HepG2 (cell line): ENCODE measurements around the gene OSBPL9. TPM values are rescaled to one million over a fixed set of nuclear protein-coding genes. Genes with fewer than 3 reads are reported as not detected.

Experiments used
- ATAC-seq: fragments of 200-7000 bp; cut with Tn5 transposase; 3 replicates; pipeline ENCODE4 v1.9.1; 2020; ENCODE audit warnings: mild to moderate bottlenecking, moderate library complexity
- BruUV-seq: library from RNA; stranded (reverse); fragments of 400-500 nt; replicated peaks from 2 replicates; lab custom pipeline; 2021; lab: Mats Ljungman, UMichigan
- CTCF ChIA-PET: fragments of 300-600 bp; formaldehyde crosslinking; extraction: SDS; loops from one replicate; lab custom pipeline; 2021; ENCODE audit warnings: low total read pairs, inconsistent platforms, low intra/inter-chr PET ratio; lab: Yijun Ruan, JAX
- POLR2A ChIA-PET: fragments of 350-600 bp; sonication (Branson Sonifier 250); formaldehyde crosslinking; loops from one replicate; lab custom pipeline; 2020; ENCODE audit warnings: antibody characterized with exemption, inconsistent platforms; lab: Yijun Ruan, JAX
- DNase-seq: peaks from one replicate; pipeline ENCODE4 v3.0.0-alpha.2; 2015; ENCODE audit warnings: low spot score
- FAIRE-seq: peaks from 3 replicates; lab custom pipeline; 2011; peaks lifted over from hg19 to GRCh38; lab: Jason Lieb, UNC
- H2AFZ ChIP-seq: one replicate; pipeline ENCODE4 v1.6.1; 2011; ENCODE audit warnings: low read length, inconsistent platforms
- H3K27ac ChIP-seq: fragments of 300-600 bp; 3 replicates; pipeline ENCODE4 v1.8.0; 2011; ENCODE audit warnings: mixed run types, mild to moderate bottlenecking, mixed read lengths, low read length, inconsistent platforms; ENCODE audit not compliant: insufficient read depth; ENCODE audit errors: extremely low read length
- H3K27me3 ChIP-seq, 2 experiments: fragments of 200-600 bp in 1 of 2; 2 replicates in 1 of 2; 3 replicates in 1 of 2; pipeline versions ENCODE4 v1.6.0 to v1.8.0; 2011; ENCODE audit warnings: low read length in 2 of 2, mild to moderate bottlenecking in 2 of 2, moderate library complexity in 2 of 2, inconsistent platforms in 1 of 2; ENCODE audit not compliant: insufficient read depth in 2 of 2, control insufficient read depth in 1 of 2
- H3K36me3 ChIP-seq, 2 experiments: fragments of 200-600 bp in 1 of 2; replicated peaks in 1 of 2; 2 replicates in 1 of 2; 3 replicates in 1 of 2; pipeline versions ENCODE4 v1.5.1 to v1.8.0; 2011; ENCODE audit warnings: low read length in 2 of 2, inconsistent platforms in 1 of 2; ENCODE audit not compliant: insufficient read depth in 2 of 2, control insufficient read depth in 1 of 2
- H3K4me1 ChIP-seq: 2 replicates; pipeline ENCODE4 v1.5.1; 2012; ENCODE audit warnings: low read length, inconsistent platforms; ENCODE audit not compliant: insufficient read depth
- H3K4me2 ChIP-seq: 2 replicates; pipeline ENCODE4 v1.6.0; 2011; ENCODE audit warnings: low read depth, low read length, inconsistent platforms
- H3K4me3 ChIP-seq, 3 experiments: fragments of 200-600 bp in 1 of 3; sonication (generic), shearing (Covaris generic) in 1 of 3; replicated peaks in 1 of 3; 2 replicates each; pipeline ENCODE4 v1.5.1; 2011 to 2016; ENCODE audit warnings: low read length in 3 of 3, inconsistent platforms in 2 of 3, low read depth in 2 of 3, mild to moderate bottlenecking in 2 of 3, control low read depth in 1 of 3, mixed read lengths in 1 of 3; ENCODE audit not compliant: insufficient read depth in 1 of 3
- H3K79me2 ChIP-seq: one replicate; pipeline ENCODE4 v1.6.1; 2011; ENCODE audit warnings: low read length, inconsistent platforms; ENCODE audit not compliant: insufficient read depth
- H3K9ac ChIP-seq: 2 replicates; pipeline ENCODE4 v1.6.0; 2011; ENCODE audit warnings: mild to moderate bottlenecking, low read depth, low read length, inconsistent platforms; ENCODE audit not compliant: insufficient read depth
- H3K9me3 ChIP-seq: 2 replicates; pipeline ENCODE4 v1.5.1; 2012; ENCODE audit warnings: mild to moderate bottlenecking, low read length
- H4K20me1 ChIP-seq: 2 replicates; pipeline ENCODE4 v1.6.0; 2011; ENCODE audit warnings: inconsistent platforms, mild to moderate bottlenecking, low read length, moderate library complexity; ENCODE audit not compliant: insufficient read depth
- AGO1 ChIP-seq: fragments of 200-400 bp; formaldehyde crosslinking; IDR thresholded peaks from 2 replicates; pipeline ENCODE4 v1.6.1; 2017; ENCODE audit warnings: mild to moderate bottlenecking, low read depth, low read length, moderate library complexity; ENCODE audit not compliant: poor library complexity, severe bottlenecking
- ETV6 ChIP-seq: sonication (generic); formaldehyde crosslinking; conservative IDR thresholded peaks from 2 replicates; pipeline ENCODE4 v1.4.0; 2020; ENCODE audit warnings: missing genetic modification reagents
- HNRNPUL1 ChIP-seq: fragments of 200-400 bp; formaldehyde crosslinking; IDR thresholded peaks from 2 replicates; pipeline ENCODE4 v1.6.1; 2017; ENCODE audit warnings: low read depth, mild to moderate bottlenecking, low read length, moderate library complexity
- PAXIP1 ChIP-seq: sonication (generic); formaldehyde crosslinking; conservative IDR thresholded peaks from 2 replicates; pipeline ENCODE4 v1.4.0; 2020; ENCODE audit warnings: mild to moderate bottlenecking, missing genetic modification reagents, moderate library complexity
- PRMT3 ChIP-seq: sonication (generic); formaldehyde crosslinking; IDR thresholded peaks from 2 replicates; pipeline ENCODE4 v1.8.1; 2022; ENCODE audit warnings: low read depth, mild to moderate bottlenecking, moderate library complexity, missing genetic modification reagents, borderline replicate concordance
- RAD21 ChIP-seq: fragments of 450-650 bp; formaldehyde crosslinking; IDR thresholded peaks from 2 replicates; pipeline ENCODE4 v1.5.0; 2020; ENCODE audit warnings: mild to moderate bottlenecking
- RBM22 ChIP-seq: fragments of 200-400 bp; formaldehyde crosslinking; optimal IDR thresholded peaks from 2 replicates; pipeline ENCODE3; 2017; ENCODE audit warnings: mild to moderate bottlenecking, low read length, moderate library complexity
- RNF2 ChIP-seq: fragments of 450-650 bp; conservative IDR thresholded peaks from 2 replicates; pipeline ENCODE4 v1.6.1; 2016; ENCODE audit warnings: low read depth
- RORA ChIP-seq: sonication (generic); formaldehyde crosslinking; IDR thresholded peaks from 2 replicates; pipeline ENCODE4 v1.5.0; 2020; ENCODE audit warnings: mild to moderate bottlenecking, missing genetic modification reagents, moderate library complexity
- SMC3 ChIP-seq: IDR thresholded peaks from 2 replicates; pipeline ENCODE4 v1.6.1; 2011; ENCODE audit warnings: low read length, improper control_type of control experiment
- TMF1 ChIP-seq: sonication (generic); formaldehyde crosslinking; IDR thresholded peaks from 2 replicates; pipeline ENCODE4 v1.8.1; 2022; ENCODE audit warnings: low read depth, missing genetic modification reagents
- ZKSCAN1 ChIP-seq: fragments of 150-350 bp; IDR thresholded peaks from 2 replicates; pipeline ENCODE4 v1.6.1; 2014; ENCODE audit warnings: low read length
- ZNF260 ChIP-seq: sonication (generic); formaldehyde crosslinking; IDR thresholded peaks from 2 replicates; pipeline ENCODE4 v1.4.0; 2020; ENCODE audit warnings: missing genetic modification reagents, low read depth, mild to moderate bottlenecking, borderline replicate concordance
- ZNF335 ChIP-seq: sonication (generic); formaldehyde crosslinking; IDR thresholded peaks from 2 replicates; pipeline ENCODE4 v1.4.0; 2020; ENCODE audit warnings: missing genetic modification reagents
- ZNF383 ChIP-seq: sonication (generic); formaldehyde crosslinking; IDR thresholded peaks from 2 replicates; pipeline ENCODE4 v1.4.0; 2020; ENCODE audit warnings: missing genetic modification reagents, mild to moderate bottlenecking, borderline replicate concordance
- ZNF766 ChIP-seq: sonication (generic); formaldehyde crosslinking; IDR thresholded peaks from 2 replicates; pipeline ENCODE4 v1.5.0; 2020; ENCODE audit warnings: missing genetic modification reagents, borderline replicate concordance
- ZNF790 ChIP-seq: sonication (generic); formaldehyde crosslinking; IDR thresholded peaks from 2 replicates; pipeline ENCODE4 v1.8.0; 2022; ENCODE audit warnings: missing genetic modification reagents, mild to moderate bottlenecking, borderline replicate concordance
- ZZZ3 ChIP-seq: sonication (generic); formaldehyde crosslinking; IDR thresholded peaks from 2 replicates; pipeline ENCODE4 v1.4.0; 2020; ENCODE audit warnings: missing genetic modification reagents, mild to moderate bottlenecking, borderline replicate concordance
- WGBS: methylation state at CpG from one replicate; pipeline ENCODE4 v1.1.6; 2017; ENCODE audit warnings: low lambda C conversion rate; 5-methylcytosine and 5-hydroxymethylcytosine counted together
- in situ Hi-C: cut with HindIII; loops from 2 replicates; pipeline ENCODE4 v1.10.0; 2017; ENCODE audit warnings: low pct_unique_long_range_greater_than_20kb; ENCODE audit not compliant: extremely low pct_ligation_motif_present
- intact Hi-C: fragments of 100-400 bp; cut with micrococcal nuclease; formaldehyde crosslinking; loops from one replicate; pipeline ENCODE4 v1.10.0; 2022; ENCODE audit not compliant: unreplicated experiment
- polyA plus RNA-seq, 8 experiments: library from polyadenylated mRNA; depleted of rRNA in 3 of 8; stranded (reverse) in 7 of 8; unstranded in 1 of 8; fragments of >200 nt; fragmentation: Illumina TruSeq in 4 of 8; extraction: Trizol in 4 of 8; gene quantifications; 2 replicates each; pipeline versions ENCODE4 v1.2.1 to v1.2.3, GENCODE V29; 2011 to 2016; ENCODE audit warnings: low read depth in 4 of 8, missing spikeins in 1 of 8, mixed read lengths in 1 of 8; ENCODE audit not compliant: insufficient read depth in 1 of 8
- total RNA-seq, 5 experiments: library from RNA; depleted of rRNA; stranded (reverse); fragments of >200 nt; fragmentation: Illumina TruSeq; extraction: Trizol; gene quantifications; 2 replicates each; pipeline ENCODE4 v1.2.3, GENCODE V29; 2016; ENCODE audit warnings: low read depth in 1 of 5

OSBPL9 gene
- total and polyA plus RNA-seq, 2 of the 13 experiments (the other 11 are each of a cell fraction or from before 2014, with no cell fraction given) = 83.6 to 142 TPM

GRCh38 chr1:51788938-51789337 lies 172.0 kb downstream of the OSBPL9 start:
- H3K4me3 ChIP-seq = no peak overlapping the region
- intact Hi-C loops = no loop called here
- no peak for TF ChIP-seq ZZZ3 (CRISPR knock-in tag)
- TF ChIP-seq PRMT3 = no peak
- peak; percentile 28 for TF ChIP-seq RBM22
- no peak for DNase-seq
- ATAC-seq = no peak
- no peaks in the 10 kb centered on the region for H3K9me3 ChIP-seq
- CTCF ChIA-PET = no interaction called here
- H2AFZ ChIP-seq = no peak overlapping the region
- no TSS peak for BruUV-seq
- 85% methylated on average over 2 of the region's 2 CpGs for WGBS
- in situ Hi-C loops = no loop called here
- H4K20me1 ChIP-seq = no peaks in the 10 kb centered on the region
- POLR2A ChIA-PET = no interaction called here
- no peaks in the 10 kb centered on the region for H3K4me1 ChIP-seq
- FAIRE-seq = no peak
- H3K36me3 ChIP-seq = peaks cover 39 to 86% of the 10 kb centered on the region in 2 experiments
- no peak overlapping the region for H3K4me2 ChIP-seq
- H3K79me2 ChIP-seq = no peaks in the 10 kb centered on the region
- H3K27me3 ChIP-seq = no peaks in the 10 kb centered on the region
- H3K9ac ChIP-seq = no peak overlapping the region
- H3K27ac ChIP-seq = no peak overlapping the region

GRCh38 chr1:51789342-51789741 lies 172.4 kb downstream of the OSBPL9 start:
- no peak overlapping the region for H2AFZ ChIP-seq
- no peaks in the 10 kb centered on the region for H3K9me3 ChIP-seq
- no peak overlapping the region for H3K27ac ChIP-seq
- no peaks in the 10 kb centered on the region for H3K79me2 ChIP-seq
- no peaks in the 10 kb centered on the region for H3K4me1 ChIP-seq
- in situ Hi-C loops = no loop called here
- intact Hi-C loops = no loop called here
- ATAC-seq (no peak), DNase-seq (no peak), FAIRE-seq (no peak)
- H3K27me3 ChIP-seq = no peaks in the 10 kb centered on the region
- H3K9ac ChIP-seq = no peak overlapping the region
- CTCF ChIA-PET = no interaction called here
- peaks cover 39 to 86% of the 10 kb centered on the region in 2 experiments for H3K36me3 ChIP-seq
- BruUV-seq = TSS peak; percentile 2
- no peaks in the 10 kb centered on the region for H4K20me1 ChIP-seq
- no peak overlapping the region for H3K4me2 ChIP-seq
- POLR2A ChIA-PET = no interaction called here
- no peak overlapping the region for H3K4me3 ChIP-seq
- 89% methylated on average over 1 of the region's 1 CpG for WGBS
- TF ChIP-seq ZNF335 (CRISPR knock-in tag) (no peak), AGO1 (no peak), ETV6 (CRISPR knock-in tag) (no peak), ZKSCAN1 (no peak), SMC3 (no peak), TMF1 (CRISPR knock-in tag) (no peak), ZNF766 (CRISPR knock-in tag) (no peak), ZNF790 (CRISPR knock-in tag) (no peak), RNF2 (no peak), PAXIP1 (CRISPR knock-in tag) (no peak), ZNF260 (no peak), HNRNPUL1 (no peak), RORA (CRISPR knock-in tag) (no peak), ZNF383 (CRISPR knock-in tag) (no peak), RAD21 (CRISPR knock-in tag) (no peak)
